GM18520 (cell line): Measurements from ENCODE around the gene TMEM38B.
"Not testable (repeated sequence)": the region's sequence is repeated elsewhere in the genome, so short reads cannot be mapped to it uniquely, and the experiment has no call there.

ENCODE experiments used
- ATAC-seq: cut with Tn5 transposase; IDR thresholded peaks from one replicate; pipeline ENCODE4 v1.9.1; 2021; ENCODE audit not compliant: unreplicated experiment

TMEM38B gene

GRCh38 chr9:105681313-105681712, 13.0 kb upstream of the TMEM38B start:
- no peak for ATAC-seq

- ATAC-seq, result no peak
Observed at GRCh38 chr9:105681724-105682123, 12.6 kb upstream of the TMEM38B start.

- no peak for ATAC-seq
Observed at GRCh38 chr9:105683688-105684275, 10.6 kb upstream of the TMEM38B start.

GRCh38 chr9:105686936-105687335, 7.4 kb upstream of the TMEM38B start:
- no peak for ATAC-seq

GRCh38 chr9:105690742-105691141, 3.6 kb upstream of the TMEM38B start:
- no peak for ATAC-seq

GRCh38 chr9:105693435-105694189, 729 bp upstream of the TMEM38B start:
- ATAC-seq, result peak; percentile 6

- peak; percentile 56 for ATAC-seq
Observed at GRCh38 chr9:105694848-105695581, 674 bp downstream of the TMEM38B start.

GRCh38 chr9:105696219-105696793, 2.0 kb downstream of the TMEM38B start:
- ATAC-seq, result no peak

GRCh38 chr9:105697871-105698270, 3.5 kb downstream of the TMEM38B start:
- no peak for ATAC-seq

GRCh38 chr9:105698348-105698870, 4.1 kb downstream of the TMEM38B start:
- no peak for ATAC-seq

GRCh38 chr9:105700668-105701067, 6.3 kb downstream of the TMEM38B start:
- ATAC-seq, result no peak

GRCh38 chr9:105701145-105701544, 6.8 kb downstream of the TMEM38B start:
- ATAC-seq, result no peak

- no peak for ATAC-seq
Observed at GRCh38 chr9:105702207-105702606, 7.9 kb downstream of the TMEM38B start.

- ATAC-seq, result not testable (repeated sequence)
Observed at GRCh38 chr9:105703638-105704037, 9.3 kb downstream of the TMEM38B start.

GRCh38 chr9:105706156-105706555, 11.8 kb downstream of the TMEM38B start:
- ATAC-seq, result no peak

GRCh38 chr9:105708405-105708804, 14.1 kb downstream of the TMEM38B start:
- ATAC-seq, result no peak

GRCh38 chr9:105710638-105711037, 16.3 kb downstream of the TMEM38B start:
- no peak for ATAC-seq

- ATAC-seq, result no peak
Observed at GRCh38 chr9:105711867-105712266, 17.5 kb downstream of the TMEM38B start.

- no peak for ATAC-seq
Observed at GRCh38 chr9:105712297-105712696, 18.0 kb downstream of the TMEM38B start.

GRCh38 chr9:105712773-105713172, 18.4 kb downstream of the TMEM38B start:
- ATAC-seq, result no peak

GRCh38 chr9:105713260-105714019, 19.1 kb downstream of the TMEM38B start:
- no peak for ATAC-seq
